Ishikawa (cell line): ENCODE results near the gene KRTAP10-4.

Source experiments
- CEBPB ChIP-seq: IDR thresholded peaks from 2 replicates; pipeline ENCODE4 v1.6.1; 2012
- CREB1 ChIP-seq: IDR thresholded peaks from 2 replicates; pipeline ENCODE4 v1.6.1; 2012; ENCODE audit warnings: low read depth
- EGR1 ChIP-seq: IDR thresholded peaks from 2 replicates; pipeline ENCODE4 v1.6.1; 2012
- EP300 ChIP-seq: IDR thresholded peaks from 2 replicates; pipeline ENCODE4 v1.6.1; 2012; ENCODE audit warnings: borderline replicate concordance
- FOXM1 ChIP-seq: IDR thresholded peaks from 2 replicates; pipeline ENCODE4 v1.6.1; 2012; ENCODE audit warnings: low read depth, borderline replicate concordance
- NFIC ChIP-seq: IDR thresholded peaks from 2 replicates; pipeline ENCODE4 v1.6.1; 2012
- RAD21 ChIP-seq: IDR thresholded peaks from 2 replicates; pipeline ENCODE4 v1.6.1; 2012; ENCODE audit warnings: low read depth
- REST ChIP-seq: IDR thresholded peaks from 2 replicates; pipeline ENCODE4 v1.6.1; 2012; ENCODE audit warnings: low read depth, mild to moderate bottlenecking
- TAF1 ChIP-seq: IDR thresholded peaks from 2 replicates; pipeline ENCODE4 v1.6.1; 2012; ENCODE audit warnings: low read depth, mild to moderate bottlenecking
- TCF12 ChIP-seq: IDR thresholded peaks from 2 replicates; pipeline ENCODE4 v1.6.1; 2012; ENCODE audit warnings: low read depth
- TEAD4 ChIP-seq: IDR thresholded peaks from 2 replicates; pipeline ENCODE4 v1.6.1; 2012
- USF1 ChIP-seq: IDR thresholded peaks from 2 replicates; pipeline ENCODE4 v1.6.1; 2012
- YY1 ChIP-seq: IDR thresholded peaks from 2 replicates; pipeline ENCODE4 v1.6.1; 2012; ENCODE audit warnings: low read depth
- ZBTB7A ChIP-seq: IDR thresholded peaks from 2 replicates; pipeline ENCODE4 v1.6.1; 2012; ENCODE audit warnings: low read depth
- TF ChIP-seq, protein P1 (sequence below): IDR thresholded peaks from 2 replicates; pipeline ENCODE4 v1.6.1; 2012

The KRTAP10-4 gene

GRCh38 chr21:44535963-44536362 is 37.6 kb upstream of the KRTAP10-4 start:
- TF ChIP-seq YY1 (no peak), TAF1 (no peak), ZBTB7A (no peak), RAD21 (no peak), REST (no peak), TCF12 (no peak), NFIC (no peak), TEAD4 (no peak), EGR1 (no peak), EP300 (no peak), FOXM1 (no peak), CREB1 (no peak), CEBPB (no peak), USF1 (no peak)
- TF ChIP-seq, protein P1, sequence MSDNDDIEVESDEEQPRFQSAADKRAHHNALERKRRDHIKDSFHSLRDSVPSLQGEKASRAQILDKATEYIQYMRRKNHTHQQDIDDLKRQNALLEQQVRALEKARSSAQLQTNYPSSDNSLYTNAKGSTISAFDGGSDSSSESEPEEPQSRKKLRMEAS: no peak

DNA sequence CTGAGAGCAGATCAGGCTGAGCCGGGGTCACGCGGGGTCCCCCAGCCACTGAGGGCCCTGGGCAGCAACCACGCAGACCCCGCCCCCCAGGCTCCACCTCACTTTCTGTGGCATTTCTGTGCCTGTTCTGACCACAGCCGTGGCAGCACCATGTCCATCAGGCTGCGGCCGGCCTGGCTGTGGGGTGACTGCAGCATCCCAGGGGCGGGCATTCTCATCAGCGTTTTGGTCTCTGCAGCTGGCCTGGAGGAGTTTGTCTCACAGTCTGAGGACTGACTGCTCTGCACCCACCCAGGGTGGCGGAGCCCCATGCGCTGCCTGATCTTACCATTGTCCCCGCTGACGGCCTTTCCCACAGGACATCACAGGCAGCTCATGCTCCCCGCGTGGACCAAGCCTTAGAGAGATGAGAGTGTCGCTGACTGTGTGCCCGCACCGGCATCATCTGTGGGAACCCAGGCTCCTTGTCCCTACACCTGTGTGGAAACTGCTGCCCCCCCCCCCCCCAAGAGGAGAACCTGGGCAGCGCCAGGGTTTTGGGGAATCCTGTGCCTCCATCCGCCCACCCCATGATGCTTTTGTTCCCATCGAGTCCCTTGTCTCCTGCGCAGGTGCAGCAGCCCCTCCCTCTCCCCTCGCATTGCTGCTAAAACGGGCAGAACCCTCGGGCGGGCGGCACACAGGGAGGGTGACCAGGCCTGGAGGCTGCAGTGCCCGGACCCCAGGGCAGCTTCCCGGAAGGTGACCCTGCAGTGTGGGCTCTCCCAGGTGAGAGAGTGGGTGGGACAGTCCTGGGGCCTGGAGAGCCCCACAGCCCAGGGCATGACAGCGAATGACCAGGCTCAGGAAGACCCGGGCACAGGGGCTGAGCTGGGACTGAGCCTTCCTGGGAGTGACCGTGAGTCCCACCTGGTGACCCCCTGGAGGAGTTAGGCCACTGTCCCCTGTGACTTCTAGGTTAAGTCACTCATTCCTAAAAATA is 35.3 kb upstream of the KRTAP10-4 start:
- TF ChIP-seq FOXM1: no peak
- no peak for TF ChIP-seq NFIC
- TF ChIP-seq EP300: no peak
- TF ChIP-seq TAF1: no peak
- TF ChIP-seq TCF12: no peak
- TF ChIP-seq CEBPB: no peak
- no peak for TF ChIP-seq YY1
- no peak for TF ChIP-seq EGR1
- TF ChIP-seq ZBTB7A: no peak
- TF ChIP-seq, protein P1: no peak
- no peak for TF ChIP-seq CREB1

GRCh38 chr21:44539046-44539445 is 34.5 kb upstream of the KRTAP10-4 start:
- no peak for TF ChIP-seq TEAD4
- TF ChIP-seq CREB1: no peak
- TF ChIP-seq EP300: no peak

DNA sequence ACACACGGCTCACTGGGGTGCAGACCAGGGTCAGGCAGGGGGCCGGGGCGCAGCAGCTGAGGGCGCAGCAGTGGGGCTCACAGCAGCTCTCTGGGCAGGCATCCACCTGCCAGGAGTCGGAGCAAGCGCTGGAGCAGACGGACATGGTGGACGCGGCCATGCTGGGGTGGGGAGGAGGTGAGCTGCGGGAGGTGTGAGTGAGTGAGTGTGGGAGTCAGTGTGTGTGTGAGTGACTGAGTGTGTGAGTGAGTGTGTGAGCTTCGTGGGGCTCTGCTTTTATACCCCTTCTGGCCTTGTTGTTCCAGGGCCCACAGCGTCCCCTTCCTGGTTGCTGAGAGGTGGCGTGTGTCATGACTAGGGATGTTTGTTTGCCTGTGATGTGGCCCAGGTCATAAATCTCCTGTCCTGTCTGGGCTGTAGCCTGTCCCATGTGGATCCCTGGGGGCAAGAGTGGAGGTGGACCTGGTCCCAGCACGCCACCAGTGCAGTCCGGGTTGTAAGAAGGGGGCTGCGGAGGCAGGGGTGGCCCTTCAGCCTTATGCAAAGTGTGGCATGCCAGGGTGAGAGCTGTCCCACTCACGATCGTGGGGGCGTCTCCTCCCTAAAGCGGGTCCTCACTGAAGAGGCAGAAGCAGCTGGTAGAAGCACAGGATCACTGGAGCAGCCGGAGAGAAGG is 33.4 kb upstream of the KRTAP10-4 start, which contains the start of gene KRTAP10-1:
Gene KRTAP10-1, minus strand, starts transcription at position 205 of the 676 bp plus-strand sequence. Its CDS starts 45 bp downstream, at position 160.
- TF ChIP-seq FOXM1 (no peak), CREB1 (no peak), RAD21 (no peak), TAF1 (no peak), NFIC (no peak), TEAD4 (no peak), CEBPB (no peak), REST (no peak), EGR1 (no peak), USF1 (no peak)
- TF ChIP-seq, protein P1: no peak

GRCh38 chr21:44540741-44541288 is 32.7 kb upstream of the KRTAP10-4 start:
- no peak for TF ChIP-seq USF1
- TF ChIP-seq, protein P1: no peak
- TF ChIP-seq REST: no peak
- no peak for TF ChIP-seq YY1
- TF ChIP-seq EGR1: no peak
- no peak for TF ChIP-seq CEBPB
- no peak for TF ChIP-seq TCF12
